Calu3 (cell line): Measurements from ENCODE around the gene TMEM240. TPM values are rescaled to one million over a fixed set of nuclear protein-coding genes. Genes with fewer than 3 reads are reported as not detected.
"Not testable (repeated sequence)": the region's sequence is repeated elsewhere in the genome, so short reads cannot be mapped to it uniquely, and the experiment has no call there.

Experiments
- BruUV-seq: library from RNA; stranded (reverse); fragments of 400-500 nt; replicated peaks from 2 replicates; lab custom pipeline; 2021; lab: Mats Ljungman, UMichigan
- CTCF ChIA-PET: fragments of 300-600 bp; sonication (Branson Sonifier 250); formaldehyde crosslinking; loops from one replicate; lab custom pipeline; 2022; ENCODE audit warnings: antibody characterized with exemption; lab: Charles Lee
- DNase-seq: peaks from one replicate; pipeline ENCODE4 v3.0.0; 2022
- H3K27ac Mint-ChIP-seq: one replicate; pipeline ENCODE4 v1.8.0; 2022; ENCODE audit warnings: mixed read lengths; ENCODE audit not compliant: unreplicated experiment
- H3K27me3 Mint-ChIP-seq: one replicate; pipeline ENCODE4 v1.8.0; 2022; ENCODE audit warnings: mixed read lengths; ENCODE audit not compliant: unreplicated experiment
- H3K36me3 Mint-ChIP-seq: one replicate; pipeline ENCODE4 v1.8.0; 2022; ENCODE audit warnings: mild to moderate bottlenecking, moderate library complexity, mixed read lengths; ENCODE audit not compliant: insufficient read depth, unreplicated experiment
- H3K4me1 Mint-ChIP-seq: one replicate; pipeline ENCODE4 v1.8.0; 2022; ENCODE audit warnings: mild to moderate bottlenecking, low read depth, mixed read lengths; ENCODE audit not compliant: unreplicated experiment
- H3K4me3 Mint-ChIP-seq: one replicate; pipeline ENCODE4 v1.8.0; 2022; ENCODE audit warnings: mild to moderate bottlenecking, low read depth, moderate library complexity, mixed read lengths; ENCODE audit not compliant: unreplicated experiment
- H3K9me3 Mint-ChIP-seq: one replicate; pipeline ENCODE4 v1.8.0; 2022; ENCODE audit warnings: low read depth, mixed read lengths; ENCODE audit not compliant: unreplicated experiment
- intact Hi-C: fragments of 100-400 bp; cut with micrococcal nuclease; formaldehyde crosslinking; loops from one replicate; pipeline ENCODE4 v1.10.0; 2022; ENCODE audit not compliant: unreplicated experiment
- total RNA-seq: library from RNA; stranded (reverse); gene quantifications from 2 replicates; pipeline ENCODE4 v1.2.3, GENCODE V29; 2022
- TF ChIP-seq, protein P1 (sequence below): fragments of 200-600 bp; IDR thresholded peaks from one replicate; pipeline ENCODE4 v1.8.0; 2022; ENCODE audit warnings: antibody characterized with exemption; ENCODE audit not compliant: unreplicated experiment

TMEM240 gene
- total RNA-seq, 1 experiment from 2014 or later = 5.1 TPM

DNA sequence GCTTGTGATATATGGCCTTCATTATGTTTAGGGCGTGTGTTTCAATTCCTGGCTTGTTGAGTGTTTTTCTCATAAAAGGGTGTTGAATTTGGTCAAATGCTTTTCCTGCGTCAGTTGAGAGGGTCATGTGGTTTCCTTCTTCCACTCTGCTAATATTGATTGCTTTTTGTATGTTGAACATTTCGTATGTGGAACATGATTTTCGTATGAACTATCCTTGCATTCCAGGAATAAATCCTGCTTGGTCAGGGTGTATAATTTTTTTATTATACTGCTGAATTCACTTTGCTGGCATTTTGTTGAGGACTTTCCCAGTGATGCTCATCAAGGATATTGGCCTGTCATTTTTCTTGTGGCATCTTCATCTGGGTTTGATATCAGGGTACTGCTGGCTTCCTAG, 33.1 kb downstream of the TMEM240 start:
- DNase-seq = no peak
- H3K27ac Mint-ChIP-seq = no peak overlapping the region
- peaks cover 24% of the 10 kb centered on the region for H3K36me3 Mint-ChIP-seq
- TF ChIP-seq, protein P1, sequence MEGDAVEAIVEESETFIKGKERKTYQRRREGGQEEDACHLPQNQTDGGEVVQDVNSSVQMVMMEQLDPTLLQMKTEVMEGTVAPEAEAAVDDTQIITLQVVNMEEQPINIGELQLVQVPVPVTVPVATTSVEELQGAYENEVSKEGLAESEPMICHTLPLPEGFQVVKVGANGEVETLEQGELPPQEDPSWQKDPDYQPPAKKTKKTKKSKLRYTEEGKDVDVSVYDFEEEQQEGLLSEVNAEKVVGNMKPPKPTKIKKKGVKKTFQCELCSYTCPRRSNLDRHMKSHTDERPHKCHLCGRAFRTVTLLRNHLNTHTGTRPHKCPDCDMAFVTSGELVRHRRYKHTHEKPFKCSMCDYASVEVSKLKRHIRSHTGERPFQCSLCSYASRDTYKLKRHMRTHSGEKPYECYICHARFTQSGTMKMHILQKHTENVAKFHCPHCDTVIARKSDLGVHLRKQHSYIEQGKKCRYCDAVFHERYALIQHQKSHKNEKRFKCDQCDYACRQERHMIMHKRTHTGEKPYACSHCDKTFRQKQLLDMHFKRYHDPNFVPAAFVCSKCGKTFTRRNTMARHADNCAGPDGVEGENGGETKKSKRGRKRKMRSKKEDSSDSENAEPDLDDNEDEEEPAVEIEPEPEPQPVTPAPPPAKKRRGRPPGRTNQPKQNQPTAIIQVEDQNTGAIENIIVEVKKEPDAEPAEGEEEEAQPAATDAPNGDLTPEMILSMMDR = no peak
- CTCF ChIA-PET = no interaction called here
- H3K4me1 Mint-ChIP-seq = peaks cover 11% of the 10 kb centered on the region
- H3K27me3 Mint-ChIP-seq = no peaks in the 10 kb centered on the region
- BruUV-seq = no TSS peak
- no peak overlapping the region for H3K4me3 Mint-ChIP-seq
- intact Hi-C loops = no loop called here
- H3K9me3 Mint-ChIP-seq = no peaks in the 10 kb centered on the region

DNA sequence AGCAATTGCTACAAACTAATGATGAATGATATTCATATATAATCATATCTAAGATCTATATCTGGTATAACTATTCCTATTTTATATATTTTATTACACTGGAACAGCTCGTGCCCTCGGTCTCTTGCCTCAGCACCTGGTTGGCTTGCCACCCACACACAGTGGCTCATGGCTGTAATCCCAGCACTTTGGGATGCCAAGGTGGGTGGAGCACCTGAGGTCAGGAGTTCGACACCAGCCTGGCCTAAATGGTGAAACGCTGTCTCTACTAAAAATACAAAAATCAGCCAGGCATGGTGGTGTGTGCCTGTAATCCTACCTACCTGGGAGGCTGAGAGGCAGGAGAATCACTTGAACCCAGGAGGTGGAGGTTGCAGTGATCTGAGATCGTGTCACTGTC, 34.6 kb downstream of the TMEM240 start:
- H3K27ac Mint-ChIP-seq, BruUV-seq, H3K9me3 Mint-ChIP-seq, H3K36me3 Mint-ChIP-seq, DNase-seq, intact Hi-C loops, H3K27me3 Mint-ChIP-seq: not testable (repeated sequence)
- CTCF ChIA-PET = interaction anchor here (0.6 to 1.8 kb wide), 4 partner anchors 98 to 201 kb away, joined by 3 to 8 read pairs (median 4); partner anchors contain the start of gene CCNL2
- H3K4me3 Mint-ChIP-seq = peak overlapping the region; percentile 56
- peaks cover 11% of the 10 kb centered on the region for H3K4me1 Mint-ChIP-seq

DNA sequence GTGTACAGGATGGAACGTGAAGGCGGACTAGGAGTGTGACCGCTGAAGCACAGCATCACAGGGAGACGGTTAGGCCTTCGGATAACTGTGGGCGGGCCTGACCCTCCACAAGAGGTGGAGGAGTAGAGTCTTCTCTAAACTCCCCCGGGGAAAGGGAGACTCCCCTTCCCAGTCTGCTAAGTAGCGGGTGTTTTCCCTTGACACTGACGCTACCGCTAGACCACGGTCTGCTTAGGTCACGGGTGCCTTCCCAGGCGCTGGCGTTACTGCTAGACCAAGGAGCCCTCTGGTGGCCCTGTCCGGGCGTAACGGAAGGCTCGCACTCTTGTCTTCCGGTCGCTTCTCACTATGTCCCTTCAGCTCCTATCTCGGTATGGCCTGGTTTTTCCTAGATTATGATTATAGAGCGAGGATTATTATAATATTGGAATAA, 35.0 kb downstream of the TMEM240 start:
- H3K27me3 Mint-ChIP-seq, BruUV-seq, H3K9me3 Mint-ChIP-seq, H3K36me3 Mint-ChIP-seq, intact Hi-C loops: not testable (repeated sequence)
- peak overlapping the region; percentile 56 for H3K4me3 Mint-ChIP-seq
- CTCF ChIA-PET = interaction anchor here (0.6 to 1.8 kb wide), 5 partner anchors 97 to 200 kb away, joined by 3 to 8 read pairs (median 4); partner anchors contain the start of genes AURKAIP1 and CCNL2
- DNase-seq = peak; percentile 34
- peak overlapping the region; percentile 57 for H3K27ac Mint-ChIP-seq
- TF ChIP-seq, protein P1 = peak; percentile 0
- H3K4me1 Mint-ChIP-seq = peaks cover 11% of the 10 kb centered on the region

DNA sequence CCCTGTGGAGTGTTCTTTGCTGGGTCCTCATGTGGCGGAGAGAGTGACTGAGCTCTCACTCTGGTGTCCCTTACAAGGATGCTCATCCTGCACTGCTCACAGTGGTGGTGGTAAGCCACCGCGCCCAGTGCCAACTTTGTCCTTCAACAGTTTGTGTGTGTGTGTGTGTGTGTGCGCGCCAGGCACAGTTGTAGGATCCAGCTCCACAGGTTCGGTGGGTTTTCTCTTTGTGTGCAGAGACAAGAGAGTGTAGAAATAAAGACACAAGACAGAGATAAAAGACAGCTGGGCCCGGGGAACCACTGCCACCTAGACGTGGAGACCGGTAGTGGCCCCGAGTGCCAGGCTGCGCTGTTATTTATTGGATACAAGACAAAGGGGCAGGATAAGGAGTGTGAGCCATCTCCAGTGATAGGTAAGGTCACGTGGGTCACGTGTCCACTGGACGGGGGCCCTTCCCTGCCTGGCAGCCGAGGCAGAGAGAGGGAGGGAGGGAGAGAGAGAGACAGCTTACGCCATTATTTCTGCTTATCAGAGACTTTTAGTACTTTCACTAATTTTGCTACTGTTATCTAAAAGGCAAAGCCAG, 35.6 kb downstream of the TMEM240 start:
- BruUV-seq, H3K27me3 Mint-ChIP-seq, H3K9me3 Mint-ChIP-seq, intact Hi-C loops, H3K36me3 Mint-ChIP-seq: not testable (repeated sequence)
- Mint-ChIP-seq H3K4me1 (peaks cover 11% of the 10 kb centered on the region), H3K27ac (peak overlapping the region; percentile 57), H3K4me3 (peak overlapping the region; percentile 56)
- TF ChIP-seq, protein P1 = peak; percentile 39
- CTCF ChIA-PET = interaction anchor here (1.3 to 1.8 kb wide), 3 partner anchors 97 to 130 kb away, joined by 4 to 8 read pairs (median 7); partner anchors contain the start of genes AURKAIP1 and CCNL2
- peak; percentile 71 for DNase-seq

DNA sequence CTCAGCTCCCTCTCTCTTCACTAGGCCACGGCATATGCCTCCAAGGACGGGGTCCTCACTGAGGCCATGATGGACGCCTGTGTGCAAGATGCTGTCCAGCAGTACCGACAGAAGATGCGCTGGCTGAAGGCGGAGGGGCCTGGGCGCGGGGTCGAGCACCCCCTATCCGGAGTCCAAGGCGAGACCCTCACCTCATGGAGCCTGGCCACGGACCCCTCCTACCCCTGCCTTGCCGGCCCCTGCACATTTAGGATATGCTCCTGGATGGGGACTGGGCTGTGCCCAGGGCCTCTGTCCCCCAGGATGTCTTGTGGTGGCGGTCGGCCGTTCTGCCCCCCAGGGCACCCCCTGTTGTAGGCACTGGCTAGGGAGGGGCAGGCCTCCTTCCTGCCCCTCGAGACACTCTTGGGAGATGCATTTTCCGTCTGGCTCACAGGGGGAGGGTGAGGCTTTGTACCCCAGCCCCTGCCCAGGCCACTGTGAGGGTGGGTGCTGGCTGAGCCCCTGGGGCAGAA, 44.9 kb downstream of the TMEM240 start:
- DNase-seq, H3K4me1 Mint-ChIP-seq, H3K9me3 Mint-ChIP-seq, BruUV-seq, H3K27me3 Mint-ChIP-seq, intact Hi-C loops, H3K4me3 Mint-ChIP-seq, H3K27ac Mint-ChIP-seq, CTCF ChIA-PET: not testable (repeated sequence)
- H3K36me3 Mint-ChIP-seq = peaks cover 44% of the 10 kb centered on the region

DNA sequence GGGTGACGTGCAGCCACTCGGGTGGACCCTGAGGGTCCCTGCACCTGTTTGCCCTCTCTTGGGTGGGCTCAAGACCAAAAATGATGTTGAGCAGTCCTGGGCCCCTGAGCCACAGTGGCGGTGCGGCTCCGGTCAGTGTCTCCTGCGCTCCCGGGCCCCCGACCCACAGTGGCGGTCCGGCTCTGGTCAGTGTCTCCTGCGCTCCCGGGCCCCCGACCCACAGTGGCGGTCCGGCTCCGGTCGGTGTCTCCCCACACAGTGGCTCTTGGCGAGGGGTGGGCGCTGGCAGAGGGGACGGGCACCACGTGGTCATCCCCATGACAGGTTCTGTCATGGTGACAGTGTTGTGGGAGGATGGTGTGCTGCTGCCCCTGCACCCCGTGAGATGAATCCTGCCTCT, 46.1 kb downstream of the TMEM240 start:
- DNase-seq, CTCF ChIA-PET, intact Hi-C loops, H3K9me3 Mint-ChIP-seq, H3K27ac Mint-ChIP-seq, H3K4me1 Mint-ChIP-seq, H3K4me3 Mint-ChIP-seq, BruUV-seq, H3K27me3 Mint-ChIP-seq: not testable (repeated sequence)
- H3K36me3 Mint-ChIP-seq = peaks cover 56% of the 10 kb centered on the region
